ENCODE measurements around the gene TBX5.

Gene TBX5

DNA sequence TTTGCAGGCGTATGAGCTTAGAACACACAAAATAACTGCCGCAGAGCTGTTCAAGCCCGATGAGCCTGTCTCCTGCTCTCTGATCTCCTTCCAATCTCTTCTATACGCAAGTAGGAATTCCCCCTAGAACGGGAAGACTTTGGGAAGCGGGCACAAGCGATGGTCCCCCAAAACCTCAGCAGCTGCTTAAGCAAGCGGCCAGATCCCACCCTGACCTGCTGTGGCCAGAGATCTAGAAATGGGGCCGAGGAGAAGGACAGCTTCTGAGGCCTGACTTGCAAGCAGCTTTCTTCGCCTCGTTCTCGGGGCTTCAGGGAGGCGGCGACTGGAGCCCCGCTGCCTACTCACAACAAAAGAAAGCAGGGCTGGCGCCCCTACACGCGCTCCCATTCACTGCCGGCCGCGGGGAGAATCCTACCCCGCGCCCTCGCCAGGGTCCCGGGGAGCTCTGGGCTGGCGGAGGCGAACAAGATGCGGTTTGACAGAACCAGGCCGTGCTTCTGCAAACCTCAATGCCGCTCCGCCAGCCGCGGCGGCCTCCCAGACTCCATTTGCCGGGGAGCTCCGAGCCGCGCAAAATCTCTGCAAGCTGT lies 922 bp downstream of the TBX5 start:
- no peak for DNase-seq

DNA sequence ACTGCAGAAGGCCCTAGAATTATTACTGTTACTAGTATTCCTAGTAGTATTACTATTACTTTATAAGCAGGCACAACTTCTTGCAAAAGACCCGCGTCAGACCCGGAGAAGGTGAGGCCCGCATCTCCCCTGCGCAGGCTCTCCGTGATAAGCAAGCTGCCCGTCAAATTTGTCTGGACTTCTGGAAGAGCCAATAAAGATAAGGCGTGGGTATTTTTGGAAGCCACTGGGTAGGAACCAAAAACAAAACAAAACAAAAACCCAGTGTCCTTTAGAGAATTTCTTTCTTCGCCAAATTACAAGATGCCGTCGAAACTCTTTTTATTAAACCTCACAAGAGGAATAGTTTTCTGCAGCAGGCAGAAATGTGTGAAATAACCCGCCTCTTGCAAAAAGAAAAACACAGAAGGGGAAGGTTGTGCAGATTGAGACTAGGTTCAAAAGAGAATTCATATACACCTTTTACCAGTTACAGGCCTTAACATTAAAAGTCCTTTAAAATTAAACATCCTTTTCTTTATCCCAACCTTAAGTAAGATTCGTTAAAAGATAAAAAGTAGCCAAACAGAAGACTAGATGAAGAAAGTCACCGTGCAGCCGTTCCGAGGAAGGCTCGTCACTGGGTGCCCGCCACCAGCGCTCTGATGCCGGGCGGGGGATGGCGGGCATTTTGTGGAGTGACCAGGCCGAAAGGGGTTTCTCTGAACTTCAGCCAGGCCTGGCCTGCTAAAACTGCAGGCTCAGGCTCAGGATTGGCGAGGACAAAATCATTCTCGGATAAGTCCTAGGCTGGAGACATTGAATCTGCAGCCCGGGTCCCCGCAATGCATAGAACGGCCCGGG lies 1.6 kb downstream of the TBX5 start:
- DNase-seq = no peak

DNA sequence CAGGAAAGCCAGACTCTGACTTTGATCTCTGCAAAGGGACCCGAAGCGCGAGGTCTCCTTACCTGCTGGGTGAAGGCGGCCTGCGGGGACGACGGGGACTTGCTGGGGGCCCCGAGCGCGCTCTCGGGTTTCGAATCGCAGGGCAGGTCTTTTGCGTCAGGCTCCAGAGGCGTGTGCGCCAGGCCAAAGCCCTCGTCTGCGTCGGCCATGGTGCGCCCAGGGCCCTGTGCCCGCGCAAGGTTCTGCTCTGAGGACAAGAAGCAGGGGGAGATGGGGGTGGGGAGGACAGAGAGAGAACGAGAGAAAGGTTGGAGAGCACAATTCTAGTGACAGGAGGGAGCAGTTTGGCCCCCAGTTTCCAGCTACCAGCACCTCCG lies 2.3 kb downstream of the TBX5 start:
- no peak for DNase-seq

DNA sequence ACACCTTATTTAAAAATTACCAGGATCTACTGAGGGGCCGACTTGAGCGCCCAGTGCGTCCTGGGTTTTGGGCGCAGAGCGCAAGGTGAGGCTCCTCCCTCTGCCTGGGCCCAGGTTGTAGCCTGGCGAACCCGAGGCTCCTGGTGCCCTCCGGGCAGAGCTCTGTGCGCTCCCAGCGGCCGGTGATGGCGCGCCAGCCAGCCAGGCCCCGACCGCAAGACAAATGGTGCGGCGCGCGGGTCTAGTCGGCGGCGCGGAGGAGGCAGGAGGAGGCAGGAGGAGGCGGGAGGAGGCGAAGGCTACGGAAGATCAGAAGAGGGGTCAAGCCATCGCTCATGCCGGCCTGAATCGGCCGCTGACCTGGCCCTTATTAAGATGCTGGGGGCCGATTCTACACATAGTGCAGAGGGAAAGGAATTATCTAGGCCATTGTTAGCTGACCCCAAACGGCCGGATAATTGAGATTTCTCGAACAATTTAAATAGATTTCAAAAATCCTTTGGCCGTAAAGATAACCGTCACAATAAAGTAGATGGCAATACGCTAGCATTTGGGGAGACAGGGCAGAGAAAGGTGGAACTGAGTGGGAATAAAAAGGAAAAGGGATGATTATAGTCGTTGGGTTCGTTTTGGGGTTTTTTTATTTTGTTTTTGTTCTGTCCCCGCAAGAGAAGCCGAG lies 2.8 kb downstream of the TBX5 start:
- no peak for DNase-seq

DNA sequence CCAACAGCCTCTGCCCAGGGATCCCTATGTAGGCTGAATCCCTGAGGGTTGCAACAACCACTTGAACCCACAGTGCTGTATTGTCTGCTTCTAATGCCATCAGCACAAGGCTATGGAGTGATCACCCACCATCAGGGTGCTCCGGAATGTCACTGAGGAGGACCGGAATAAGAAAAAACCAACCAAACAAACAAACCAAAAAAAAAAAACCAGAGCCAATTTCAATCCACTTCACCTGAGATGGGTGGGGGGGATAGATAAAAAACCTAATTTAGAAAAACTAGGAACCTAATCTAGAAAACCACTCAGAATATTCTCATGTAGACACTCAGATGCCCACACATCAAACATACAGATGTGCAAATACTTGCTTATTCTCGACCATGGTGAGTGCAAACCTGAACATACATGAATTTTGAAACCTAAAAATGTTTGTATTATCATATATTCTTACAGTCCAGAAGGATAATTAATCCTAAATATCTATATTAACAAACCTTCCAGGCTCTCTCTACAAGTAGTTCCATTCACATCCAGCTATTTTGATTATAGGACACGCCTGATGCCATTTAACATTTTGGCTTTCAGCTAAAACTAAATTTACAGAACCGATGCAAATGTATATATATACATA lies 3.7 kb downstream of the TBX5 start:
- DNase-seq = no peak

DNA sequence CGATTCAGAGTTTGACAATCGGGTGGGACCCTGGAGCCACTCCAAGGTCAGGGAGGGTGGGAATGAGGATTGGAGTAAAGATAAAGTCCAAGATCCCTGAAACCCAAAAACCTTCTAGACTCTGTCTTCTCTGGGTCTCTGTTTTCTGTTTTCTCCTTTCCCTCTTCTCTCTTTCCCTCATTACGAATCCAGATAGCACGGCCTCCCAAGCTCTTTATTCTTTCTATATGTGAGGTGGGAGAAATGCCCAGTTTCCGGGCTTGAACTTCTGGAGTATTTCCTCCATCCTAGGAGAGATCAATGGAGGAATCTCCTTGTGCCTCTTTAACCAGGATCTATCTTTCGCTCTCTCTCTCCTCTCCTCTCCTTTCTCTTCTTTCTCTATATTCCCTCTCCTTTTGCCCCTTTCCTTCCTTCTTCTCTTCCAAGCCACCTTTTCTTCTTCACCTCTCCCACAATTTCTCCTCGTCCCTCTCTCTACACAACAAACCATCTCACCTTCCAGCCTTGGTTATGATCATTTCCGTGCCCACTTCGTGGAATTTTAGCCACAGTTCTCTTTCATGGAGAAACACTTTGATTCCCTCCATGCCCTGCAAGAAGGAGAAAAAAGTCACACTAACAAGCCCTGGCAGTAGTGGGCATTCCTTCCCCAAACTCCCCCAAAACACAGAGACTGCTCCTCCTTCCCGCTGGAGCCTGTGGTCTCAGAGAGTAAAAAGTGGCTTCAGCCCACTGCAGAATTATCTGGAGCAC lies 4.4 kb downstream of the TBX5 start:
- DNase-seq = no peak

DNA sequence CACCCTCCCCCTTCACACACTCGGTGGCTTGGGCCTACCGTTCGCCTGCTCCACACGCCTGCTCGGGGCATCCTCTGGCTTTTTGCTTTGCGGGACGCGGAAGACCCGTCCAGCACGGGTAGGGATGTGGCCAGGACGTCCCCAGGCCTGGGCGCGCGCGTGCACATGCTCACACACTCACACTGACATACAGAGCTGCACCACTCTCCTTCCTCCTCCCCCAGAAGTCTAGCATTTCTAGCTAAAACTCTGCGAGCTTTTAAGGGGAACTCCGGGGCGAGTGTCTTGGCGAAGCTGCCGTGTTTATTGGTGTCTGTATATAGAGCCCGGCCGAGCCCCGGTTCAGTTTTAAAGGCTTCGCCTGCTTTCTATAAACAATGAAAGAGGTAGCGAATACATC lies 5.0 kb downstream of the TBX5 start:
- no peak for DNase-seq

DNA sequence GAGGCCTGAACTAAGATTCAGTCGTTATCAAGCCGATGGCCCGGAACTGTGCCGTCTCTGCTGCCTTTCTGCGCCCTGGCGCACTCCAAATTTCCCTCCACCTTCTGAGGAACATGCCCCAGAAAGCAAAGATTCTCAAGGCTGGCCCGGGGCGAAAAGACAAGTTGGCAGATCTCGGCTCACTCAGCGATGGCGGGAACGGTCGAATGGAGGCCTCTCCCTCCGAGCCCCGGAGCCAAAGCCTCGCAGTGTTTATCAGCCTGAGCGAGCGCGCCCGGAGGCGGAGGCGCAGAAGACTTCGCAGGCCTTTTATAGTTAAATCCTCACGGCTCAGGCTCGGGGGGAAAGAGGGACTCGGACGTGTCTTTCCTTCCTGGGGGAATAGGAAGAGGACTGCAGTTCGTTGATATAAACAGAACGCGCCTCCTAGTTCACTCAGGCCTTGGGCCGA lies 5.6 kb downstream of the TBX5 start:
- no peak for DNase-seq

DNA sequence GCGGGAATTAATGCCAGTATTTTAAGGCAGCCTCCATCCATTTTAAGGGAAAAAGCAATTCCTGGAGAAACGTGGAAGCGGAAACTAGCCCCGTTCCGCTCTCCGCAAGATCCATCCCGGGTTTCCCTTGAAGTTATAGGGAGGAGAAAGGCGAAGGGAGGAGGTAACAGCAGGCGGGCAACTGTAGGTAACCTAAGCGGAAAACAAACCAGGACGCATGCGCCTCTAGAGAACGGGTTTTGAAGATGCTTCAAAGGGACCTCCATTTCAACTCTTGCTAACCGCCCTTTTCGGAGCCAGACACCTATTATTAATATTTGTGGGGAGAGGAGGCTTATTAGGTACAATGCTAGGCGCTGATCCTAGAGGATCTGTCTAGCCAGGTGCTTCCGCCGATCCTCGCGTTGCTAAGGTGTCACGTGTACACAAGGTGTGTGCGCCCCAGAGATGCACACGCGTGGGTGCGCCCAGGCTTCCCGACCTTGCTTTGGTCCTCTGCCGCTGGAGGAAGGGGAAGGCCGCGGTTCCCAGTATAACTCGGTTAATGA lies 6.2 kb downstream of the TBX5 start:
- DNase-seq = no peak

DNA sequence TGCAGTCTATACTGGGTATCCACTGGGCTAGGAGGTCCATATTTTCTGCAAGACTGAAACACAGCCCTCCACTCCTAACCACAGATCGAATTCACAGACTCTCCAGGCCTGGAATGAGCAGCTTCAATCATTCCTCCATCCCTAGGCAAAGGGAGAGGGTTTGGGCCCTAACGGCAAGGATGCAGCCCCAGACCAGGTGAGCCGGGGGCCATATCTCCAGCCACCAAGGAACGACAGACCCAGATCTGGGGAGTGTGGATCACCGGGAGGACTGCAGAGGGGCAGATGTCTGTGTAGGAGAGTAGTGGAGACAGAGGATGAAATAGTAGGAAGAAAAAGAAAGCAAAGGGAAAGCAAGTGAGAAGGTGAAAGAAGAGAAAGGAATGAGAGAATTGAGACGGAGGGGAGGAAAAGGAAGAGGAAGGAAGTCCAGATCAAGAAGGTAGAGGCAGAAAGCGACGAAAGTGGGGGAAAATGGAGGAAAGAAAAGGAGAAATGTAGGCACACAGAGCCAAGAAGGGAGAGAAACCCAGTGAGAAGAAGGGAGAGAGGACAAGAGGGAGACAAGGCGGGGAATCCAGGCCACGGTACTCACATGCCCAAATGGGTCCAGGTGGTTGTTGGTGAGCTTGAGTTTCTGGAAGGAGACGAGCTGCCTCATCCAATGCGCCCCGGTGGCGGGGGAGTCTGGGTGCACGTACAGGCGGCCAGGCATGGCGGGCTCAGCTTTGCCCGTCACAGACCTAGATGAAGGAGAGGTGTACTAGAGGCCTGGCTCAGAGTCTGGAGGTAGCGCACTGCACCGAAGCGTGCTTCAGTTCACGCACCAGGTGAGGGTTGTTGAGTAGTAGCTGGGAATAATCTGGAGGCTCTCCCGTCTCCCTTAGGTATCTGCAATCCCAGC lies 7.7 kb downstream of the TBX5 start:
- DNase-seq = no peak

DNA sequence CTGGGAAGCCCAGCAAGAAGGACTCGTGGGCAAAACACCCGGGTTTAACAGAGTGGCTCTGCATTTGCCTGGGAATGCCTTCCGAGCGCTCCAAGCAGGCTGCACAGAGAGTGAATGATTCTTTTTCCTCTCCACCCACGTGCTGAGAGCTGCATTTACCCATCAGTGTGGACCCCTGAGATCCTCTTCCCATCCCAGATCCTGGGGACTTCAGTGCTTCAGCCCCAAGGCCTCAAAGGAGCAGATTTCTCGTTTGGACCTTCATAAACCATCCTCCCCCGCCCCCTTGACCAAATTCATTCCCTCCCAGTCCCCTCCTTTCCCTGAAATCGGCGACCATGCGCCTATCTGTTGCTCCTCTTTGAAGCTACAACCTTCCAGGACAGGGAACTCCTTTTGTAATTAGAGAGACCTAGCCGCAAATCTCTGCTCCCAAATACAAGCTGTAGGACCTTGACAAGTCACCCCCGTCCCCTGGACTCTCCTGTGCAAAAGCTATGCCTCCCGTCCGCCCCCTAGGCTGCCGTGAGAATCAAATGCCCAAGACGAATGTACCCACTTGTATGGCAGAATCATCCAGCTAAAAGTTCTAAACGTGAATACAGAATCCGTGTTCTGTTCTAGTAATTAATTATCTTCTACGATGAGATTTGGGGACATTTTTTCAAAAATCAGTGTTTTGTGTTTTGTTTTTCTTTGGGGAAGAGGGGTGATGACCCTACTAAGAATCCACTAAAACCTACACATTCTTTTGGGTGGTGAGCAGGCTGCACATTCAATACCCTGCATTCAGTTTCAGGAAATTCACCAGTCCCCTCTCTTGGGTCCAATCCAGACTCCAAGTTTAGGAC lies 8.8 kb downstream of the TBX5 start:
- DNase-seq = no peak

DNA sequence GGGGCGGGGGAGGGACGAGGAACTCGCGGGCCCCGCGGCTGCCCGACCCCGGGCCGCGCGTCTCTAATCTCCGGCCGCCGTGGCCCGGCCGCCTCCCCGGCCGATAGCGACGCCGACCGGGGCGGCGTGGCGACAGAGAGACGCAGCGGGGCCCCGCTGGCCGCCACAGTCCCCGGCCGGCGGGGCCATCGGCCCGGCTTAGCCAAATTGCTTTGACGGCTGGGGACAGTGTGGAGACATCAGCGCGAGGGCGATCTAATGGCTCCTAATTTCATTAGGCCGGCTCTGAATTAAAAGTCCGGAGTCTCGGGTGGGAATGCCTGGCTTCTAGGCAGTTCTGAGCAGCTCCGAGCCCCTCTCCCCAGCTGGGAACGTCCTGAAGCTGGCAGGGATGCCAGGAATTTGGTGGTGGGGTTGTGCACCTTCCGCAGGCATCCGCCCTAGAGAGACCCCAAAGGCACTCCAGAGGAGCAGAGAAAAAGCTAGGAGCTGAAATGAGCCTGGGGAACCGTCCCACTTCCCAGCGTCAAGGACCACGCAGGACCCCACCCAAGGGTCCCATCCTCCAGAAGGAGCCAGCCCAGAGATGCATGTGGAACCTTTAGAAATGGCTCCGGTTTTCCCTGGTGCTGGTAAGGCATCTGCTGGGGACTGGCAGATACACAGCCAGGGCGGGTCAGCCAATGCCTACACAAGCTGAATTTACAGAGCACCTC lies 9.6 kb downstream of the TBX5 start:
- no peak for DNase-seq

DNA sequence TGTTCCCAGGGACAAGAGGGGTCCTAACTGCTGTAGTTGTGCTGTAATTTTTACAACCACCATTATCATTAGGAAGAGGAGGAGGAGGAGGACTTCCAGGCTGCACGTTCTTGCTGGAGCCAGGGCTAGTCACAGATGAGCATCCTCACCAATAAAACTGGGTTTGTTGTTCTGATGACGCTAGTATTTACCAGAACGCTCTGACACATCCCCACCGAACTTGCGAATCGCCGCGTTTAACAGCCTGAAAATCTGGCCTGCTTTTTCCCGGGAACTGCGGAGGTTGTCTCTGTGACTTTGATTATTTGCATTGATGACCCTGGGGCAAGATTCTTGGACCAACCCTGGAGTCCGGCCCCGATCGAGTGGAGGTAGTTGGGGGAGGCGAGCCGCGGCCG lies 10.2 kb downstream of the TBX5 start:
- DNase-seq = no peak

DNA sequence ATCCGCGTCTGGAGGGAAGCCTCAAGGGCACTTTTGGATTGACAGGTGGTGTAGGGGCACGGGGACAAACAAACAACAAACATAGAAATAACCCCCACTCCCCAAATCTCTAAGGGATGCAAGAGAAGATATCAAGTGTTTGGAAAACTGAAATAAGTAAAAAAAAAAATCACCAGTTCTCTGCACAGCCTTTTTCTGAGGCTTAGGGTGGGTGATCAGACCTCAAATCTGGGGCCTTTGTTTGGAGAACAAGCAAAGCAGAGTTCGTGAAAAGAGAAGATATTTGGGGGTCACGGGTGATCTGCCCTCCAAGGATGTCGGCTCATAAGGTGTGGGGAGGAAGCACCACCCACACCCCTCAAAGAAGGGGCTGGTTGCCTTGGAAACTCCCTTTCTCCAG lies 10.7 kb downstream of the TBX5 start:
- DNase-seq = no peak

DNA sequence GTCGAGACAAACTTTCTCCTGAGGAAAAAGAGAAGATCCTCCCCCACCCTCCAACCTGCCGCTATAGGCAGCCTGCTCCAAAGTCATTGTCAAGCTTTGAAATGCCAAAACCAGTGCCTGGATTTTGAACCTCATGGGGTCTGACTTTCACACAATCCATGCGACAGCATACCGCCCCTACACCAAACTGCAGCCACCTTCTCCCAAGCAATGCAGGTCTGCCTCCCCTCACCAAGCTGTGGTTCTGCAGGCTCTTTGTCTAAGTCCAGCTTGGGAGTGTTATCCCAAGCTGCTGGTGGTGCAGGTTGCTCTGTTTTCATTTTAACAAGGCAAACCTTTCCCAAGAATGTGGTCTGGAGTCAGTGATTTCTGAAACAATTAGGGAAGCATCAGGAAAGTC lies 12.4 kb downstream of the TBX5 start:
- DNase-seq = no peak

DNA sequence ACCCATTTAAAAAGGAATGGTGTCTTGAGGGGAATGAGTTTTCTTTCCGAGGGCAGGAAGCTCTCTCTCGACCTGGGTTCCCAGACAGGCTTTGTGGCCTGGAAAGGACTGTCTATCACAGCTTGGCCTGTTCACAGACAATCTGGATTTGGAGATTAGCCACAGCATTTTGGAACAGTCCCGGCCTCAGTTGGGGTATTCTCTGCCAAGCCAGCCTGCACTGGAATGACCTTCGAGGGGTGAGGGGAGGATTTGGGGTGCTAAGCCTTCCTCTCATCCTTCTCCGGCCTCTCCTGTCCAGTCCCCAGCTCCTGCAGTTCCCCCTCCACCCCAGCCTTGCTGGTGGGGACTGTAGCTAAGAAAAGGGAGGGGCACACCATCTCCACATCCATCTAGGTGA lies 13.0 kb downstream of the TBX5 start:
- no peak for DNase-seq

DNA sequence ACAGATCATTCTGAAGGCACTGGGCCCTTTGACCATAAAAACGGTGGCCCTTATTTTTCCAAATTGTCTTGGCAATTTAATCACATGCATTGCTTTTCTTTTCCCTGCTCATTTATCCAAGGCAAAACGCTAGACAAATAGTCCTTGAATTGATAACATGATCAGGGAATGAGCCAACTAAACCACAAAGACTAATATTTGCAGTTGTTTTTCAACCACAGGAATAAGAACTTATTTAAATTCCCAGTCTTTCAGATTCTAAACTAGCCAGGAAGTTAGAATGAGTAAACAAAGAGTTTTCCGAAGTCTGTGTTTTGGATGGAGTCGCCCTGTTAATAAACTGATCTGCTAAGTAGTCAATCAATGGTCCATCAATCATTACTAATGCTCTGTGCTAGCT lies 14.9 kb downstream of the TBX5 start:
- no peak for DNase-seq

DNA sequence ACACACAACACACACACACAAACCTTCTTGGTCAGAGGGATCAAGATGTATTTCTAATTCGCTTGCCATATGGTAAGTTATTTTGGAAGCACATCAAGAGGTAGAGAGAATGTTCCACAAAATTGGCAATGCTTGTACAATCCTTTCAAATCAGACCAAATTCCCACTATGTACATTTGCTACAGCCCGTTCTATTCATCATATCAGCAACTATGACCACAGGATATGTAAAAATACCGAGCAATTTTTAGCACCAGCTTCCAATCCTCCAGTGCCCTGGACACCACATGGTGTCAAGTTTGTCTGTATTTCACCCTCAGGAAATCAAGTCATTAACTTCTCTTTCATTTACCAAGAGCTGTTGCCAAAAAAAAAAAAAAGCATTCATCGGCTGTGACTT lies 21.2 kb downstream of the TBX5 start:
- no peak for DNase-seq

DNA sequence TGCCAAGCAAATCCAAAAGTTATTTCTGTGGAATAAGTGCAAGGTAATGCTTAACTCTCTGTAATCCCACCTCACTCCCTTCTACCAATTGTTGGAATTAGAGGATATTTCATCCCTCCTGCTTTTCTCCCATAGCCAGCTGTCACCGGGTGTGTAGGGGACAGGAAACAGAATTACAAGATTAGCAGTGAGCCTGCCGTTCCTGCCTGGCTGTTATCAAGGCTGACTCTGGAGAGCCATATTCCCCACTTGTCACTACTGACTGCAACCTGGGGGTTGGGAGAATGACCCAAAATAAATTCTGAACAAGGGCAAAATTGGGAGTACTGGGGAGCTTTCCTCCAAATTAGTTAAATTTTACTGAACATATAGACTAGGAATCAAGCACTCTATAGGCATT lies 24.8 kb downstream of the TBX5 start:
- DNase-seq = no peak

DNA sequence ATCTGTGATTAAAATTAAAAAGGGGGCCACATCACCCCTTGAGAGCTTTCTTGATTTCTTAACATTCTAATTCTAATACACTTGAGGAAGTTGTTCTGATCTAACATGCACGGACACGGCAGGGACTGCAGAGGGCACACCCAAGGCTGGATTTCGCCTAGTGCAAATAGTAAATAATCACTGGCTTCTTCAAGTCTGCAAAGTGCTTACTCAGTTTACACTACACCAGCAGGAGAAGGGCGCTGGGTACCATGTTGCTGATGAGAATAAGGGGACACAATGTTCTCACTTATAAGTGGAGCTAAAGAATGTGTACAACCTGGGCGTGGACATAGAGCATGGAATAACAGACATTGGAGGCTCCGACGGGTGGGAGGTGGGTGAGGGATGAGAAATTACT lies 34.2 kb downstream of the TBX5 start:
- no peak for DNase-seq
